ENCODE results near the gene BORCS8. TPM values are rescaled to one million over a fixed set of nuclear protein-coding genes. Genes with fewer than 3 reads are reported as not detected.

Gene BORCS8
- total RNA-seq: 10 to 100 TPM; 11.6 to 26.9 TPM

DNA sequence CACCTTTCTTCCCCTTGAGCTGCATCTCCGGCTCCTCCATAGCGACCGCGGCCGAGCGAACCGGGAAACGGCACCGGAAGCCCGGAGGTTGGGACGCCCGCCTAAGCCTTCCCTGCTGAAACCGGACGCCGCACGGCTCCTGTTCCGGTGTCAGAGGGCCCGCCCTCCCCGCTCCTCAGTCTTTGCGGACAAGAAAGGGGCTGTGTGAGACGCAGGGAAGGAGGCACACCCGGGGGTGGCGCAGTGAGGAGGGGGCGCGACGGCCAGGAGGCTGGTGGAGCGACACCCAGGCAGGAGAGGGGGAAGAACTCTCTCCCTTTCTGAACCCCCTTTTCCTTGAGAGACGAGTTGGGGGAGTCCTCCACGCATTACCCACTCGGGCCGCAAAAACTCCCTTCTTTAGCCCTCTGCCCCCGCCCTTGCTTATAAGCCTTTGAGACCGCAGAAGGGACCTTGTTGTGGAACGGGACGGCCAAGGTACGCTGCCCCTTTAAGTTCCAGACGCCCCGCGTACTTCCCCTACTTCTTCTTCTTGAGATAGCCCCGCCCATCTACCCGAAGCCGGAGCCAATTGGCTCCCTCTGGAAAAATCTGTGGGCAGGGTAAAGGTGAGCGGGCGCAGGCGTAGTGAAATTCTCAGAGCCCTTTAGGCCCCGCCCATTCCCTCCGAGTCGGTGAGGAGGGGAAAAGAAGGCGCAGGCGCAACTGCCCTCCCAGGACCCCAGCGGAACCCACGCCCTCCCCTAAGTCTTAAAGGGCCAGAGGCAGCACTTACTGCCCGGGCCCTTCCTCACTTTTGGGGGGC lies at the start of gene BORCS8, which contains the start of gene RFXANK:
Gene BORCS8 (minus strand): TSS at position 75 of the 805 bp plus-strand sequence. CDS start 35 bp downstream, at position 40.
Gene RFXANK (plus strand): TSS at position 181 of the 805 bp plus-strand sequence. CDS start 1,689 bp downstream, outside the sequence.
- Mint-ChIP-seq H3K36me3 (peaks cover 13 to 30% of the 10 kb centered on the region in 2 donors), H3K9me3 (no peaks in the 10 kb centered on the region), H3K27ac (peak within 1 kb of the TSS; percentile 96 to 99)
- ATAC-seq (peak; percentile 86 to 92), DNase-seq (ENCODE audit: low spot score in 2 of 2) (peak; percentile 97 to 98)

DNA sequence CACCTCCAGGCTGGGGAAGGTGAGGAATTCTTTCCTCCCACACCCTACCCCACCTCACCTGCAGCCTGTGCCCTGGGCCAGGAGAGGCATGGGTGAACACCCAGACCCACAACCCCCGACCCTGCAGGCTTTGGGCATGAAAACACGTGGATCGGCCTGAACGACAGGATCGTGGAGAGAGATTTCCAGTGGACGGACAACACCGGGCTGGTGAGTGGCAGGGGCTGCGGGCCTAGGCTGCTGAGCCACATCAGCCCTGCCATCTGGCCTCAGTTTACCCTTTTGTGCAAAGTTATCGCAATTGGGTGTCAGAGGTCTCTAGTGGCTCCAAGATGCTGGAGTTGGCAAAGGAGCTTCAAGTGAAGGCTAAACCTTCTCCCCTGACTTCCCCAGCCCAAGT lies 48.5 kb upstream of the BORCS8 start:
- H3K36me3 Mint-ChIP-seq: peaks cover 7 to 8% of the 10 kb centered on the region in 2 donors
- peaks cover 5 to 9% of the 10 kb centered on the region in 2 donors for H3K9me3 Mint-ChIP-seq
- ATAC-seq (no peak), DNase-seq (ENCODE audit: low spot score in 2 of 2) (no peak)
- H3K27ac Mint-ChIP-seq: no peak overlapping the region

DNA sequence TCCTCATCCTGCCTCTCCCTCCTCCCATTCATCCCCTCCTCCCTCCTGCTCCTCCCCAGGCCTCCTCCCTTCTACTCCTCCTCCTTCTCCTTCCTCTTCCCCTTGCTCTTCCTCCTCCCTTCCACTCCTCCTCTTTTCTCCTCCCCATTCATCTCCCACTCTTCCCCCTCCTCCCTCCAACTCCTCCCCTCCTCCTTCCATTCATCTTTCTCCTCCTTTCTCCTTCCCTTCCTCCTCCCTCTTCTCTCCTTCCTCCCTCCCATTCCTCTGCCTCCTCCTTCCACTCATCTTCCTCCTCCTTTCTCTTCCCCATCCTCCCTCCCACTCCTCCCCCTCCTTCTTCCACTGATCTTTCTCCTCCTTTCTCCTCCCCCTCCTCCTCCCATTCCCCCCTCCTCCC lies 47.7 kb upstream of the BORCS8 start:
- no peak for ATAC-seq
- Mint-ChIP-seq H3K9me3 (peaks cover 5 to 9% of the 10 kb centered on the region in 2 donors), H3K36me3 (peaks cover 7 to 8% of the 10 kb centered on the region in 2 donors), H3K27ac (no peak overlapping the region)
- no peak for DNase-seq (ENCODE audit: low spot score in 2 of 2)

DNA sequence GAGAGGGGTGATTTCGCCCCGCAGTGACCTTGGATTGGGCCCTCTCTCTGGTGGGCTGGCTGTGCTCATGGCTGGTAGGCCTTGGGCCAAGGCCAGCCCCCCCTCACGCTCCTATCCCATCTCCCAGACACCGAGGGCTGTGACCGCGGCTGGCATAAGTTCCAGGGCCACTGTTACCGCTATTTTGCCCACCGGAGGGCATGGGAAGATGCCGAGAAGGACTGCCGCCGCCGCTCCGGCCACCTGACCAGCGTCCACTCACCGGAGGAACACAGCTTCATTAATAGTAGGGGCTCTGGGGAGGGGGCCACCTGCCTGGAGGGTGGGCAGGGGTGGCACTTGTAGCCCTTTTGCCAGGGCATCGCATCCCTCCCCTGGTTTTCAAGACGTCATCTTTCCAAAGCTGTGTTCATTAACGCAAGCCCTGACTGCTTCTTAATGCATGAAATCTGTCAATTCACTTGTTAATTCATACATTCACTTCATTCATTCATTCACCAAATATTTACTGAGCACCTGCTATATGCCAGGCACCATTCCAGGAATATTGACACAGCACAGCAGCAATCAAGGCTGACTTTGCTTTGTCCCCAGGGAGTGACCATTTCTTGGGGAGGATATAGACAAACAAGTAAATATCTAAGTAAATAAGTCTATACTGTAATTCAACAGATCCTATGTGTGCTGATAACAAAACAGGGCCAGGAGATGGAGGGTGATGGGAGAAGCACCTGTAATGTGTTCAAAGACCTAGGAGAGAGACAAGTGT lies 46.4 kb upstream of the BORCS8 start:
- no peak for ATAC-seq
- Mint-ChIP-seq H3K36me3 (peaks cover 7 to 13% of the 10 kb centered on the region in 2 donors), H3K9me3 (peaks cover 7 to 16% of the 10 kb centered on the region in 2 donors), H3K27ac (no peak overlapping the region)
- no peak for DNase-seq (ENCODE audit: low spot score in 2 of 2)

DNA sequence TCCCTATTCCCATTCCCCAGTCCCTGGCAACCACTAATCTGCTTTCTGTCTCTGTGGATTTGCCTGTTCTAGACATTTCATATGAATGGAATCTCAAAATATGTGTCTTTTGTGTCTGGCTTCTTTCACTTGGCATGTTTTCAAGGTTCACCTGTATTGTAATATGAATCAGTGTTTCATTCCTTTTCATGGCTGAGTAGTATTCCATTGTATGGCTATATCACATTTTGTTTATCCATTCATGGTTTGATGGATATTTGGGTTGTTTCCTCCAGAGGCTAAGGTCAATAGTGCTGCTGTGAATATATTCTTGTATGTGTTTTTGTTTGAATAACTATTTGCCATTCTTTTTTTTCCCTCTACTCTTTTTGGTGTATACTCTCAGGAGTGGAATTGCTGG lies 44.2 kb upstream of the BORCS8 start:
- ATAC-seq: no peak
- peaks cover 9 to 16% of the 10 kb centered on the region in 2 donors for H3K9me3 Mint-ChIP-seq
- H3K27ac Mint-ChIP-seq: no peak overlapping the region
- DNase-seq (ENCODE audit: low spot score in 2 of 2): no peak
- peaks cover 7 to 14% of the 10 kb centered on the region in 2 donors for H3K36me3 Mint-ChIP-seq

DNA sequence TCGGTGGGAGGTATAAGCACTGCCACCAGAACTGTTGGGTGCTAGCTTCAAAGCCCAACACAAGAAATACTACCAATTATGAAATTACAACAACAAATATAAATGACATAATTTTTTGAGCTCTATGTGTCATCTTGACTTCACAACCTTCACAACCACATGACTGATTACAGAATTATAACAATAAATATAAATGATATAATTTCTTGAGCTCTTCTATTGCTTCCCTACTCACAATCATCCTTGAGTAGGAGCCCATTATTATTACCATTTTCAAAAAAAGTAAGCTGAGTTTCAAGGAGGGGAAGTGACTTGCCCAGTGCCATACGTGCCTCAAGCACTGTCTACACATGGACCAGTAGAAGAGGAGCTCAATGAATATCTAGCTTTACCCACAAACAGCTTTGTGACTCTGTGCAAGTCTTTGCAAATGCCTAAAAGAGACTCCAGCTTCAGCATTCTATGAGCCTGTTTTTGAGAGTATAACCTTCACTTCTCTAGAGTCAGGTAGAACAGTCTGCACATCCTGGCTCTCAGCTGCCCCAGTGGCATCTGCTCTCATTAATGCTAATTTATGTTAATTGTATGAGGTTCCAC lies 42.4 kb upstream of the BORCS8 start:
- Mint-ChIP-seq H3K9me3 (peaks cover 9 to 16% of the 10 kb centered on the region in 2 donors), H3K27ac (no peak overlapping the region), H3K36me3 (peaks cover 7 to 14% of the 10 kb centered on the region in 2 donors)
- ATAC-seq (no peak), DNase-seq (ENCODE audit: low spot score in 2 of 2) (no peak)

DNA sequence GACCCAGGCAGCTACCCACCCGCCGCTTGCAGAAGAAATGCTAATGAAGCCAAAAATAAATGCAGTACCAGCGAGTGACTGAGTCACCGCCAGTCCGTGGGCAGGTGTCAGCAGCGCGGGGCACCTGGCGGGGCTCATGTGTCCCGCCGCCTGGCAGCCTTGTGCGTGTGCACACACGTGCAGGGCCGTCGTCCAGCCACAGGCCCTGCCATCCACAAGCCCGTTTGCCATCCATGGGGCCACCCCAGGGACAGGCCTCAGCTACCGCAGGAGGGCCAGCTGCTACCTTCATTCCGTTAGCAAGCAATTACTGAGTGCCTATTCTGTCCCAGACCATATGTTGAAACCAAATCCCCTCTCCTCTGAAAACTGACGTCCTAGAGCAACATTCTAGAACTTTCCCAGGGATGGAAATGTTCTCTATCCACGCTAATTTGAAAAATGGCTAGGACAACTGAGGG lies 40.3 kb upstream of the BORCS8 start:
- H3K27ac Mint-ChIP-seq: no peak overlapping the region
- H3K9me3 Mint-ChIP-seq: peaks cover 9 to 16% of the 10 kb centered on the region in 2 donors
- peaks cover 7 to 14% of the 10 kb centered on the region in 2 donors for H3K36me3 Mint-ChIP-seq
- DNase-seq (ENCODE audit: low spot score in 2 of 2) (no peak), ATAC-seq (no peak)

DNA sequence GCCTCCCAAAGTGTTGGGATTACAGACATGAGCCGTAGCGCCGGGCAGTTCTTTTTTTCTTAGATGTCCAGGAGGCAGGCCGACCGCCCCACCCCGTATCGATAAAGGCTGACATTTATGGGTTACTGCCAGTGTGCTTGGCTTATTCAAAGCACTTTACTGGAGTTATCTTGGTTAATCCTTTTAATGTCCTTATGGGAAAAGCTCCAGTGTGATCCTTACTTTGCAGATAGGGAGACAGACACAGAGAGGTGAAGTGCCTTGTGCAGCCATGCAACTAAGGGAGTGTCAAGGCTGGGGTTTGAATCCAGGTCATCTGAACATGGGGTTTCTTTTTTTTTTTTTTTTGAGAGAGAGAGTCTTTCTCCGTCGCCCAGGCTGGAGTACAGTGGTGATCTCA lies 39.0 kb upstream of the BORCS8 start:
- DNase-seq (ENCODE audit: low spot score in 2 of 2) (no peak), ATAC-seq (no peak)
- Mint-ChIP-seq H3K36me3 (peaks cover 4 to 10% of the 10 kb centered on the region in 2 donors), H3K9me3 (peaks cover 6 to 11% of the 10 kb centered on the region in 2 donors), H3K27ac (no peak overlapping the region)

DNA sequence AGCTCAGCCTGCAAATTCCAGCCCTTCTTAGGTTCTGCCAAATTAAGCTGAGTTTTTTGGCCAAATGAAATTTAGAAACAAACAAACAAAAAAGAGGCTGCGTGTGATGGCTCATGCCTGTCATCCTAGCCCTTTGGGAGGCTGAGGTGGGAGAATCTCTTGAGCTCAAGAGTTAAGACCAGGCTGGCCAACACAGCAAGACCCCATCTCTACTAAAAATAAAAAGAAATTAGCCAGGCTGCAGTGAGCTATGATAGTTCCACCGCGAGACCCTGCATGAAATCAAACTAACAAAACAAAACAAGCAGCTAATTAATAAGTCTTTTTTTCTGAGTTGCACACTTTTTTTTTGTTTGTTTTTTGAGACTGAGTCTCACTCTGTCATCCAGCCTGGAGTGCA lies 37.7 kb upstream of the BORCS8 start:
- ATAC-seq (no peak), DNase-seq (ENCODE audit: low spot score in 2 of 2) (no peak)
- Mint-ChIP-seq H3K36me3 (peaks cover 0 to 6% of the 10 kb centered on the region in 2 donors), H3K9me3 (peaks cover 4 to 7% of the 10 kb centered on the region in 2 donors), H3K27ac (no peak overlapping the region)

DNA sequence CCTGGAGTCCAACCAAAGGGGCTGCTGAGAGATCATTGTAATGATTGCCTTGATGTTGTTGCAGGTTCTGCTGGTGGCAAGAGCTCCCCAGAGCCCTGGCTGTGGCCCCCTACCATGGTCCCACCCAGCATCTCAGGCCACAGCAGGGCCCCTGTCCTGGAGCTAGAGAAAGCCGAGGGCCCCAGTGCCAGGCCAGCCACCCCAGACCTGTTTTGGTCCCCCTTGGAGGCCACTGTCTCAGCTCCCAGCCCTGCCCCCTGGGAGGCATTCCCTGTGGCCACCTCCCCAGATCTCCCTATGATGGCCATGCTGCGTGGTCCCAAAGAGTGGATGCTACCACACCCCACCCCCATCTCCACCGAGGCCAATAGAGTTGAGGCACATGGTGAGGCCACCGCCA lies 35.3 kb upstream of the BORCS8 start:
- no peak overlapping the region for H3K27ac Mint-ChIP-seq
- H3K9me3 Mint-ChIP-seq: no peaks in the 10 kb centered on the region
- H3K36me3 Mint-ChIP-seq: no peaks in the 10 kb centered on the region
- ATAC-seq (no peak), DNase-seq (ENCODE audit: low spot score in 2 of 2) (no peak)

DNA sequence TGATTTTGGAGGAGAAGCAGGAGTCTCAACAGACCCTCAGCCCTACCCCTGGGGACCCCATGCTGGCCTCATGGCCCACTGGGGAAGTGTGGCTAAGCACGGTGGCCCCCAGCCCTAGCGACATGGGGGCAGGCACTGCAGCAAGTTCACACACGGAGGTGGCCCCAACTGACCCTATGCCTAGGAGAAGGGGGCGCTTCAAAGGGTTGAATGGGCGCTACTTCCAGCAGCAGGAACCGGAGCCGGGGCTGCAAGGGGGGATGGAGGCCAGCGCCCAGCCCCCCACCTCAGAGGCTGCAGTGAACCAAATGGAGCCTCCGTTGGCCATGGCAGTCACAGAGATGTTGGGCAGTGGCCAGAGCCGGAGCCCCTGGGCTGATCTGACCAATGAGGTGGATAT lies 34.7 kb upstream of the BORCS8 start:
- Mint-ChIP-seq H3K36me3 (no peaks in the 10 kb centered on the region), H3K9me3 (no peaks in the 10 kb centered on the region)

DNA sequence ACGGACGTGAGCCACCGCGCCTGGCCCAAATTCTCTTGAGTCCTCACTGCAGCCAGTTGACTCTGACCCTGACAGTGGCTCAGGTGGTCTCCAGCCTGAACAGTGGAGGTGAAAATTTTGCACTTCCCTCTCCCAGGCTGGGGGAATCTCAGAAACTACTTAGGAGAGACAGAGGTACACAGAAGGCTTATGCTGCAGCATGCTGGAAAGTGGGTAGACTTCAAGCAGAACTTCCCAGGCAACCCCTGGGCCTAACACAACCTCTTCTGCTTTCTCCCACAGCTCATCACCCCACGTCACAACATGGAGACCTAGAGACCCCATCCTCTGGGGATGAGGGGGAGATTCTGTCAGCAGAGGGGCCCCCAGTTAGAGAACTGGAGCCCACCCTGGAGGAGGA lies 34.3 kb upstream of the BORCS8 start:
- H3K9me3 Mint-ChIP-seq: no peaks in the 10 kb centered on the region
- DNase-seq (ENCODE audit: low spot score in 2 of 2) (no peak), ATAC-seq (no peak)
- no peaks in the 10 kb centered on the region for H3K36me3 Mint-ChIP-seq
- no peak overlapping the region for H3K27ac Mint-ChIP-seq

More for the DNA sequence above, 34.7 kb upstream of the BORCS8 start:
- H3K27ac Mint-ChIP-seq: no peak overlapping the region
- no peak for DNase-seq (ENCODE audit: low spot score in 2 of 2)
- no peak for ATAC-seq

DNA sequence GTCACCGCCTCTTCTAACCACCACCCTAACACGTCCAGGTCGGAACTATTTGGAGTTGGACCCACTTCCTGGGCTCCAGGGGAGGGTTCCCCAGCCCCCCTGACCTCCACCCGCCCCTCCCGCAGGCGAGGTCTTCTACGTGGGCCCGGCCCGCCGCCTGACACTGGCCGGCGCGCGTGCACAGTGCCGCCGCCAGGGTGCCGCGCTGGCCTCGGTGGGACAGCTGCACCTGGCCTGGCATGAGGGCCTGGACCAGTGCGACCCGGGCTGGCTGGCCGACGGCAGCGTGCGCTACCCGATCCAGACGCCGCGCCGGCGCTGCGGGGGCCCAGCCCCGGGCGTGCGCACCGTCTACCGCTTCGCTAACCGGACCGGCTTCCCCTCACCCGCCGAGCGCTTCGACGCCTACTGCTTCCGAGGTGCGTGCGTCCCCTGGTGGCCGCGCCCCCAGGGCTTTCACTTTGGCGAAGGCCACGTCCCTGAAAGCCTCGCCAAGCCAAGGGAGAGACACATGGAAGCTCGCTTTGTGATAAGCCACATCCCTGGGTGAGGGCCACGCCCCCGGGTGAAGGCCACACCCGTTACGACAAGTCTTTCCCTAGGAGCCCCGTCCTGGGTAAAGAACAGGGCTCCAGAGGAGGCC lies 33.0 kb upstream of the BORCS8 start:
- no peaks in the 10 kb centered on the region for H3K9me3 Mint-ChIP-seq
- DNase-seq (ENCODE audit: low spot score in 2 of 2): peak; percentile 75 to 83

DNA sequence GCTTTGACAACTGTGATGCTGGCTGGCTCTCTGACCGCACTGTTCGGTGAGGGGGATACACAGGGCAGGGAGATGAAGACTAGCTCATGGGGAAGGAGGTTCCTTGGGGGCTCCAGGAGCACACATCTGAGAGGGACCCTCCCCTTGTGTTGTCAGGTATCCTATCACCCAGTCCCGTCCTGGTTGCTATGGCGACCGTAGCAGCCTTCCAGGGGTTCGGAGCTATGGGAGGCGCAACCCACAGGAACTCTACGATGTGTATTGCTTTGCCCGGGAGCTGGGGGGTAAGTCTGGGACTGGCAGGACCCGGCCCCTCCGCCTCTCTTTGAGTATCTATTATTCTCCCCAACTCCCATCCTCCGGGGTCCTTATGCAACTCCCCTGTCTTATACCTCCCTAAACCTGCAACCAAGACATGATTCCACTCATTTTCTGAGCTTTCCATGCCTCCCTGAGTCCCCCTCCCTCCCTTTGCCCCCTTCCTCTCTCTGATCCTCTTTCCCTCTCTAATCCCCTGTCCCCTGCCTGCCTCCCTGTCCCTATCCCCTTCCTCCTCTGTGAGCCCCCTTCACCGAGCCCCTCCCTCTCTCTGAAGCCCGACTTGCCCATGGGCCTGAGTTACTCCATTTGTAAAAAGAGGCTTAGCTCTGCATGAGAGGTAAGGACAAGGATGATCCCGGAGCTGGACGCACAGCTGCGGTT lies 32.3 kb upstream of the BORCS8 start:
- no peak for DNase-seq (ENCODE audit: low spot score in 2 of 2)
- no peaks in the 10 kb centered on the region for H3K9me3 Mint-ChIP-seq
- ATAC-seq: no peak
- H3K27ac Mint-ChIP-seq: no peak overlapping the region
- H3K36me3 Mint-ChIP-seq: no peaks in the 10 kb centered on the region

More for the DNA sequence above, 33.0 kb upstream of the BORCS8 start:
- Mint-ChIP-seq H3K36me3 (no peaks in the 10 kb centered on the region), H3K27ac (peak overlapping the region in 1 of 2 donors; percentile 53)
- ATAC-seq: peak; percentile 91 to 95

DNA sequence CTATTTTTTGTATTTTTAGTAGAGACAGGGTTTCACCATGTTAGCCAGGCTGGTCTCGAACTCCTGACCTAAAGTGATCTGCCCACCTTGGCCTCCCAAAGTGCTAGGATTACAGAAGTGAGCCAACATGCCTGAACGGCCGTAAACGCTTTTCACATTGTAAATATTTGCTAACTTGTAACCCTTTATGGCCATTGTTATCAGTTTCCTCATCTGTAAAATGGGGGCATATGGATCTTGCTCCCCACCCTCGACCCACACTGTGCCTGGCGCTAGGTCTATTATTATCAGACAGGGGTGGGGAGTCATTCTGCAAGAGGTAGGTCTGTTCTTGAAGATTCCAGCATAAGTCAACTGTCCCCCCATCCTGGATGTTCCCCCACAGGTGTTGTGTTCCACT lies 31.7 kb upstream of the BORCS8 start:
- no peaks in the 10 kb centered on the region for H3K36me3 Mint-ChIP-seq
- no peak overlapping the region for H3K27ac Mint-ChIP-seq
- ATAC-seq (no peak), DNase-seq (ENCODE audit: low spot score in 2 of 2) (no peak)
- H3K9me3 Mint-ChIP-seq: no peaks in the 10 kb centered on the region

DNA sequence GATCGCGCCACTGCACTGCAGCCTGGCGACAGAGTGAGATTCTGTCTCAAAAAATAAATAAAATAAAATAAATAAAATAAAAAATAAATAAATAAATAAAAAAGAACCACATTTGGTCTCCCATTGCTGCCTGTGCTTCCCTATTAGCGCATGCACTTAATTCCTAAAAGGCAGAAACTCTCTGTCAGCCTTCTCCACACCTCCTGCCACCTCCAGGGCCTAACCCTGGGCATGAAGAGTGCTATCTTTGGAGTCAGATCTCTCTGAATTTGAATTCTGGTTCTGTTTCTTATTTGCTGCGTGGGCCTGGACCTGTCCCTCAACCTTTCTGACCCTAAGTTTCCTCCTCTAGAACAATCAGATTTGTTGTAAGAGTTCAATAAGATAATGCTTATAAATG lies 31.1 kb upstream of the BORCS8 start:
- Mint-ChIP-seq H3K9me3 (no peaks in the 10 kb centered on the region), H3K36me3 (no peaks in the 10 kb centered on the region), H3K27ac (no peak overlapping the region)

More for the DNA sequence above, 31.1 kb upstream of the BORCS8 start:
- DNase-seq (ENCODE audit: low spot score in 2 of 2): no peak
- no peak for ATAC-seq
